CD4-positive, alpha-beta memory T cell (primary cell): ENCODE data around the gene SULF2. TPM values are rescaled to one million over a fixed set of nuclear protein-coding genes. Genes with fewer than 3 reads are reported as not detected.

ENCODE experiments used
- CTCF ChIA-PET: fragments of 350-600 bp; sonication (Branson Sonifier 250); formaldehyde crosslinking; loops from one replicate; lab custom pipeline; 2021; ENCODE audit warnings: inconsistent platforms; ENCODE audit not compliant: partially characterized antibody; lab: Charles Lee
- POLR2A ChIA-PET: fragments of 350-600 bp; sonication (Branson Sonifier 250); formaldehyde crosslinking; loops from one replicate; lab custom pipeline; 2021; ENCODE audit not compliant: partially characterized antibody; lab: Charles Lee
- DNase-seq, 5 donors: peaks; one replicate each; pipeline versions ENCODE4 v3.0.0 to v3.0.0-alpha.2; 2020 to 2022; ENCODE audit warnings: mixed read lengths in 1 of 5
- H3K27ac ChIP-seq: one replicate; pipeline ENCODE4 v1.7.0; 2013; ENCODE audit warnings: low read depth, low read length
- H3K27me3 ChIP-seq: 2 replicates; pipeline ENCODE4 v1.7.0; 2013; ENCODE audit warnings: mild to moderate bottlenecking, low read length, moderate library complexity; ENCODE audit not compliant: insufficient read depth
- H3K36me3 ChIP-seq: 2 replicates; pipeline ENCODE4 v1.7.0; 2013; ENCODE audit warnings: mild to moderate bottlenecking, low read length, moderate library complexity; ENCODE audit not compliant: insufficient read depth
- H3K4me1 ChIP-seq: 2 replicates; pipeline ENCODE4 v1.7.0; 2013; ENCODE audit warnings: mild to moderate bottlenecking, low read length, moderate library complexity; ENCODE audit not compliant: insufficient read depth
- H3K4me3 ChIP-seq, 2 donors: one replicate each; pipeline ENCODE4 v1.7.0; 2013; ENCODE audit warnings: low read length in 2 of 2, mild to moderate bottlenecking in 1 of 2
- H3K9me3 ChIP-seq, 2 donors: one replicate each; pipeline ENCODE4 v1.7.0; 2013; ENCODE audit warnings: low read length in 2 of 2, control low read depth in 1 of 2; ENCODE audit not compliant: control insufficient read depth in 1 of 2
- H3K27ac Mint-ChIP-seq, 7 donors: one replicate each; pipeline ENCODE4 v1.8.0; 2020 to 2021; ENCODE audit warnings: mixed read lengths in 7 of 7, mild to moderate bottlenecking in 6 of 7, inconsistent platforms in 3 of 7, moderate library complexity in 3 of 7
- H3K27me3 Mint-ChIP-seq, 2 donors: one replicate each; pipeline ENCODE4 v1.8.0; 2020 to 2021; ENCODE audit warnings: mixed read lengths in 2 of 2
- H3K36me3 Mint-ChIP-seq, 2 donors: one replicate each; pipeline ENCODE4 v1.8.0; 2020 to 2021; ENCODE audit warnings: mixed read lengths in 2 of 2, inconsistent platforms in 1 of 2, mild to moderate bottlenecking in 1 of 2
- H3K4me1 Mint-ChIP-seq, 4 donors: one replicate each; pipeline ENCODE4 v1.8.0; 2020 to 2021; ENCODE audit warnings: mixed read lengths in 4 of 4, mild to moderate bottlenecking in 1 of 4
- H3K4me3 Mint-ChIP-seq, 8 donors: one replicate each; pipeline ENCODE4 v1.8.0; 2020 to 2021; ENCODE audit warnings: mixed read lengths in 8 of 8, mild to moderate bottlenecking in 7 of 8, moderate library complexity in 6 of 8, inconsistent platforms in 3 of 8
- H3K9me3 Mint-ChIP-seq, 8 donors: one replicate each; pipeline ENCODE4 v1.8.0; 2020 to 2021; ENCODE audit warnings: mixed read lengths in 8 of 8, mild to moderate bottlenecking in 5 of 8, inconsistent platforms in 3 of 8, moderate library complexity in 1 of 8
- intact Hi-C: fragments of 100-400 bp; cut with micrococcal nuclease; formaldehyde crosslinking; loops from one replicate; pipeline ENCODE4 v1.15.1; 2023
- polyA plus RNA-seq, 2 donors: library from polyadenylated mRNA; unstranded; fragments of 300-500 nt; fragmentation: Illumina TruSeq; gene quantifications; one replicate each; pipeline ENCODE4 v1.2.3, GENCODE V29; 2021
- total RNA-seq, 2 experiments: library from RNA; stranded (reverse); gene quantifications; one replicate each; pipeline ENCODE4 v1.2.3, GENCODE V29; 2021

SULF2 gene
- total and polyA plus RNA-seq, 4 experiments from 2014 or later, result 0.16 to 1.3 (median 0.55) TPM

GRCh38 chr20:47717421-47717820, 67.9 kb downstream of the SULF2 start:
- CTCF ChIA-PET, result interaction anchor here (1.0 to 1.4 kb wide), 2 partner anchors 9 to 903 kb away, joined by 3 to 5 read pairs; no protein-coding TSS in a partner anchor
- peaks cover 4% of the 10 kb centered on the region for H3K27me3 ChIP-seq
- H3K4me1 ChIP-seq, result no peaks in the 10 kb centered on the region
- no peak overlapping the region for H3K27ac ChIP-seq
- intact Hi-C loops, result no loop called here
- Mint-ChIP-seq H3K4me1 (no peaks in the 10 kb centered on the region), H3K27ac (no peak overlapping the region), H3K36me3 (no peaks in the 10 kb centered on the region), H3K4me3 (no peak overlapping the region), H3K9me3 (peaks cover 0 to 2% (median 0%) of the 10 kb centered on the region in 8 donors), H3K27me3 (peaks cover 10 to 16% of the 10 kb centered on the region in 2 donors)
- no peaks in the 10 kb centered on the region for H3K9me3 ChIP-seq
- DNase-seq, result no peak
- no peak overlapping the region for H3K4me3 ChIP-seq
- POLR2A ChIA-PET, result no interaction called here
- no peaks in the 10 kb centered on the region for H3K36me3 ChIP-seq

- Histone ChIP-seq H3K4me3 (no peak overlapping the region), H3K27me3 (no peaks in the 10 kb centered on the region), H3K27ac (no peak overlapping the region), H3K9me3 (no peaks in the 10 kb centered on the region), H3K4me1 (no peaks in the 10 kb centered on the region), H3K36me3 (no peaks in the 10 kb centered on the region)
- Mint-ChIP-seq H3K27ac (peak overlapping the region in 1 of 7 donors; percentile 2), H3K9me3 (peaks cover 0 to 2% (median 0%) of the 10 kb centered on the region in 8 donors), H3K4me1 (no peaks in the 10 kb centered on the region), H3K27me3 (peaks cover 23 to 26% of the 10 kb centered on the region in 2 donors), H3K4me3 (no peak overlapping the region), H3K36me3 (no peaks in the 10 kb centered on the region)
- ChIA-PET POLR2A (no interaction called here), CTCF (no interaction called here)
- intact Hi-C loops, result no loop called here
- DNase-seq, result no peak
These were observed 71.3 kb downstream of the SULF2 start for GRCh38 chr20:47713878-47714450.

- Histone ChIP-seq H3K9me3 (no peaks in the 10 kb centered on the region), H3K27me3 (no peaks in the 10 kb centered on the region), H3K27ac (no peak overlapping the region), H3K36me3 (no peaks in the 10 kb centered on the region), H3K4me1 (no peaks in the 10 kb centered on the region), H3K4me3 (no peak overlapping the region)
- H3K4me3 Mint-ChIP-seq, result no peak overlapping the region
- no peak for DNase-seq
- no peak overlapping the region for H3K27ac Mint-ChIP-seq
- ChIA-PET POLR2A (no interaction called here), CTCF (interaction anchor here (0.7 kb wide), 1 partner anchor 12 kb away, joined by 3 read pairs; no protein-coding TSS in a partner anchor)
- H3K4me1 Mint-ChIP-seq, result no peaks in the 10 kb centered on the region
- no peaks in the 10 kb centered on the region for H3K36me3 Mint-ChIP-seq
- H3K27me3 Mint-ChIP-seq, result peaks cover 21 to 24% of the 10 kb centered on the region in 2 donors
- intact Hi-C loops, result no loop called here
- H3K9me3 Mint-ChIP-seq, result no peaks in the 10 kb centered on the region
These were observed 72.1 kb downstream of the SULF2 start for GRCh38 chr20:47713163-47713562.

- ChIA-PET POLR2A (no interaction called here), CTCF (no interaction called here)
- H3K9me3 ChIP-seq, result no peaks in the 10 kb centered on the region
- no peaks in the 10 kb centered on the region for H3K4me1 ChIP-seq
- intact Hi-C loops, result no loop called here
- Mint-ChIP-seq H3K4me3 (no peak overlapping the region), H3K9me3 (peaks cover 0 to under 1% (median 0%) of the 10 kb centered on the region in 8 donors), H3K27ac (peak overlapping the region in 1 of 7 donors; percentile 56), H3K4me1 (no peaks in the 10 kb centered on the region), H3K36me3 (no peaks in the 10 kb centered on the region), H3K27me3 (peaks cover 21 to 24% of the 10 kb centered on the region in 2 donors)
- H3K4me3 ChIP-seq, result no peak overlapping the region
- no peaks in the 10 kb centered on the region for H3K27me3 ChIP-seq
- H3K36me3 ChIP-seq, result no peaks in the 10 kb centered on the region
- no peak for DNase-seq
- H3K27ac ChIP-seq, result no peak overlapping the region
These were observed 74.1 kb downstream of the SULF2 start for GRCh38 chr20:47711046-47711752.

- no peak overlapping the region for H3K4me3 Mint-ChIP-seq
- H3K4me1 Mint-ChIP-seq, result no peaks in the 10 kb centered on the region
- no peak overlapping the region for H3K4me3 ChIP-seq
- peaks cover 21 to 24% of the 10 kb centered on the region in 2 donors for H3K27me3 Mint-ChIP-seq
- no peak overlapping the region for H3K27ac ChIP-seq
- no peaks in the 10 kb centered on the region for H3K36me3 ChIP-seq
- intact Hi-C loops, result no loop called here
- H3K4me1 ChIP-seq, result no peaks in the 10 kb centered on the region
- peaks cover 0 to 2% (median 0%) of the 10 kb centered on the region in 8 donors for H3K9me3 Mint-ChIP-seq
- DNase-seq, result no peak
- ChIA-PET POLR2A (no interaction called here), CTCF (no interaction called here)
- H3K27me3 ChIP-seq, result no peaks in the 10 kb centered on the region
- no peaks in the 10 kb centered on the region for H3K9me3 ChIP-seq
- H3K36me3 Mint-ChIP-seq, result no peaks in the 10 kb centered on the region
- no peak overlapping the region for H3K27ac Mint-ChIP-seq
These were observed 74.6 kb downstream of the SULF2 start for GRCh38 chr20:47710665-47711045.

- Mint-ChIP-seq H3K27me3 (peaks cover 13 to 20% of the 10 kb centered on the region in 2 donors), H3K36me3 (no peaks in the 10 kb centered on the region), H3K27ac (no peak overlapping the region), H3K4me3 (no peak overlapping the region), H3K9me3 (peaks cover 0 to 2% (median 0%) of the 10 kb centered on the region in 8 donors), H3K4me1 (no peaks in the 10 kb centered on the region)
- Histone ChIP-seq H3K9me3 (no peaks in the 10 kb centered on the region), H3K4me3 (no peak overlapping the region), H3K27me3 (no peaks in the 10 kb centered on the region), H3K36me3 (no peaks in the 10 kb centered on the region), H3K4me1 (no peaks in the 10 kb centered on the region), H3K27ac (no peak overlapping the region)
- intact Hi-C loops, result no loop called here
- ChIA-PET POLR2A (no interaction called here), CTCF (no interaction called here)
- DNase-seq, result no peak
These were observed 76.1 kb downstream of the SULF2 start for GRCh38 chr20:47708953-47709833.
